Esophagus muscularis mucosa (tissue), 4 donors: ENCODE results near the gene WRAP53. TPM values are rescaled to one million over a fixed set of nuclear protein-coding genes. Genes with fewer than 3 reads are reported as not detected.

Source experiments
- DNase-seq: peaks from one replicate; pipeline ENCODE4 v3.0.0-alpha.2; 2017; ENCODE audit errors: extremely low spot score
- H3K27ac ChIP-seq, 4 donors: fragments of 200-600 bp; sonication (generic); replicated peaks in 1 of 4; 1 replicate in 3 of 4; 2 replicates in 1 of 4; pipeline ENCODE4 v1.5.1; 2016 to 2019; ENCODE audit warnings: mild to moderate bottlenecking in 1 of 4
- H3K27me3 ChIP-seq, 4 donors: fragments of 200-600 bp; sonication (generic); one replicate each; pipeline versions ENCODE4 v1.5.1 to v1.6.0; 2016 to 2019
- H3K36me3 ChIP-seq, 4 donors: fragments of 200-600 bp; sonication (generic); one replicate each; pipeline ENCODE4 v1.5.1; 2016 to 2019
- H3K4me1 ChIP-seq, 4 donors: fragments of 200-600 bp; sonication (generic); one replicate each; pipeline ENCODE4 v1.5.1; 2016 to 2019
- H3K4me3 ChIP-seq, 4 donors: fragments of 200-600 bp; sonication (generic); 1 replicate in 2 of 4; 2 replicates in 2 of 4; pipeline ENCODE4 v1.5.1; 2016 to 2019; ENCODE audit warnings: mild to moderate bottlenecking in 4 of 4, moderate library complexity in 1 of 4
- H3K9me3 ChIP-seq, 4 donors: fragments of 200-600 bp; sonication (generic); 1 replicate in 3 of 4; 2 replicates in 1 of 4; pipeline ENCODE4 v1.5.1; 2016 to 2019
- CTCF ChIP-seq, 3 experiments: fragments of 200-600 bp in 2 of 3; fragments of 450-650 bp in 1 of 3; sonication (generic) in 2 of 3; IDR thresholded peaks; one replicate each; pipeline ENCODE4 v1.5.1; 2017 to 2019; ENCODE audit warnings: antibody characterized with exemption in 3 of 3, mild to moderate bottlenecking in 2 of 3, moderate library complexity in 1 of 3
- EP300 ChIP-seq: sonication (generic); formaldehyde crosslinking; IDR thresholded peaks from one replicate; pipeline ENCODE4 v1.6.1; 2017; ENCODE audit warnings: antibody characterized with exemption
- POLR2A ChIP-seq: fragments of 450-650 bp; IDR thresholded peaks from one replicate; pipeline ENCODE4 v1.6.1; 2017; ENCODE audit warnings: antibody characterized with exemption, moderate library complexity, mild to moderate bottlenecking, low read depth
- POLR2AphosphoS5 ChIP-seq, 2 donors: sonication (generic); formaldehyde crosslinking; IDR thresholded peaks; one replicate each; pipeline ENCODE4 v1.6.1; 2017; ENCODE audit warnings: antibody characterized with exemption in 2 of 2
- WGBS: methylation state at CpG from one replicate; pipeline ENCODE4 v1.1.5; 2018; 5-methylcytosine and 5-hydroxymethylcytosine counted together
- intact Hi-C: fragments of 100-400 bp; cut with DNase I; formaldehyde crosslinking; loops from one replicate; pipeline ENCODE4 v1.15.1; 2023
- total RNA-seq, 4 donors: library from RNA; depleted of rRNA; stranded (reverse); fragments of >200 nt; gene quantifications; one replicate each; pipeline versions ENCODE4 v1.1.0 to v1.2.1, GENCODE V29; 2016

Gene WRAP53
- total RNA-seq, 4 donors from 2014 or later: 3.3 to 6.4 (median 3.8) TPM

GRCh38 chr17:7676533-7676932 is 11.7 kb upstream of the WRAP53 start:
- Histone ChIP-seq H3K27ac (no peak overlapping the region), H3K4me3 (no peak overlapping the region), H3K27me3 (no peaks in the 10 kb centered on the region), H3K36me3 (peaks cover 37 to 50% (median 48%) of the 10 kb centered on the region in 4 donors), H3K9me3 (peaks cover 0 to 7% (median 3%) of the 10 kb centered on the region in 4 donors), H3K4me1 (no peaks in the 10 kb centered on the region)
- 86% methylated on average over 5 of the region's 5 CpGs for WGBS
- no peak for DNase-seq
- no peak for TF ChIP-seq EP300
- TF ChIP-seq POLR2AphosphoS5 (IDR thresholded peaks at IDR 0.05): no peak
- no peak for TF ChIP-seq CTCF (IDR thresholded peaks at IDR 0.05)
- TF ChIP-seq POLR2A: no peak
- intact Hi-C loops: no loop called here

DNA sequence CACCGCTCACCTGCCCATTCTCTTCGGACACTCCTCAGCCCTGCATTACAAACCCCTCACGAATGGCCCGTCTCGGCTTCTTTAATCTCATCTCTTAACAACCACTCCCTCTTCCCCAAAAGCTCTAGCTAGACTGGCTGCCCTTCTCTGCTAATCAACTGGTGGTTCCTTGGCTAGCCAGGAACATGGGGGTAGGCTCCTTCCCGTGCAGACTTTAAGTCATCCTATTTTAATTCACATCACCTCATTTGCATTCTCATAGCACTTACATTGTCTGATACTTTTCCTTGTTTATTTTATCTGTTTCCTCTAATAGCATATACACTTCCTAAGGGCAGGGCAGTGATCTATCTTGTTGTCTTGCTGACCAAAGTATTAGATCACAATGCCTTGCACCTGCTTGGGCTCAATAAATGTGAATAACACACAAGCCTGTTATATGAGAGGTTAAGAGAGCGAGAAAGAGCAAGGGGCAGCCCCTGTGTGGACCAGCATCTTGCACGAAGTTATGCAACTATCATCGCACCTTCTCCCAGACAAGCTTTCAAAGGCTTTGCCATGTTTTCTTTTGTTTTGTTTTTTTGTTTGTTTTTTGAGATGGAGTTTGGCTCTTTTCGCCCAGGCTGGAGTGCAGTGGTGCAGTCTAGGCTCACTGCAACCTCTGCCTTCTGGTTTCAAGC is 10.7 kb upstream of the WRAP53 start:
- Histone ChIP-seq H3K36me3 (peaks cover 34 to 40% (median 38%) of the 10 kb centered on the region in 4 donors), H3K27ac (no peak overlapping the region), H3K27me3 (no peaks in the 10 kb centered on the region), H3K4me3 (no peak overlapping the region), H3K4me1 (no peaks in the 10 kb centered on the region), H3K9me3 (peaks cover 0 to 7% (median 3%) of the 10 kb centered on the region in 4 donors)
- DNase-seq: no peak
- 81% methylated on average over 10 of the region's 10 CpGs for WGBS
- no peak for TF ChIP-seq POLR2AphosphoS5 (IDR thresholded peaks at IDR 0.05)
- TF ChIP-seq POLR2A: no peak
- TF ChIP-seq EP300: no peak
- intact Hi-C loops: no loop called here

GRCh38 chr17:7684851-7685532 is 3.3 kb upstream of the WRAP53 start:
- Histone ChIP-seq H3K4me3 (peak overlapping the region; percentile 68 to 87 (median 81)), H3K36me3 (no peaks in the 10 kb centered on the region), H3K9me3 (no peaks in the 10 kb centered on the region), H3K27ac (peak overlapping the region; percentile 90 to 96 (median 92)), H3K27me3 (no peaks in the 10 kb centered on the region), H3K4me1 (peaks cover 22 to 40% (median 37%) of the 10 kb centered on the region in 4 donors)
- no peak for TF ChIP-seq POLR2A
- no peak for TF ChIP-seq EP300
- no peak for TF ChIP-seq CTCF (IDR thresholded peaks at IDR 0.05)
- TF ChIP-seq POLR2AphosphoS5 (IDR thresholded peaks at IDR 0.05): no peak
- intact Hi-C loops: no loop called here
- WGBS: 66% methylated on average over 15 of the region's 15 CpGs
- no peak for DNase-seq

GRCh38 chr17:7685533-7686221 is 2.6 kb upstream of the WRAP53 start:
- Histone ChIP-seq H3K27ac (peak overlapping the region; percentile 90 to 96 (median 92)), H3K9me3 (no peaks in the 10 kb centered on the region), H3K4me1 (peaks cover 22 to 40% (median 37%) of the 10 kb centered on the region in 4 donors), H3K4me3 (peak overlapping the region; percentile 68 to 87 (median 81)), H3K36me3 (peaks cover 0 to 6% (median 0%) of the 10 kb centered on the region in 4 donors), H3K27me3 (no peaks in the 10 kb centered on the region)
- TF ChIP-seq EP300 (peak; percentile 8), CTCF (IDR thresholded peaks at IDR 0.05) (no peak), POLR2AphosphoS5 (IDR thresholded peaks at IDR 0.05) (peak; percentile 87 to 92), POLR2A (no peak)
- peak; percentile 97 for DNase-seq
- intact Hi-C loops: loop anchor here (2.0 kb wide), 1 partner anchor 53 kb away; no protein-coding TSS in a partner anchor
- 4% methylated on average over 42 of the region's 44 CpGs for WGBS
